ENCODE results near the gene NPW.
A peak's percentile ranks its signal among the peaks of the same experiment; 100 is the strongest.

Gene NPW

DNA sequence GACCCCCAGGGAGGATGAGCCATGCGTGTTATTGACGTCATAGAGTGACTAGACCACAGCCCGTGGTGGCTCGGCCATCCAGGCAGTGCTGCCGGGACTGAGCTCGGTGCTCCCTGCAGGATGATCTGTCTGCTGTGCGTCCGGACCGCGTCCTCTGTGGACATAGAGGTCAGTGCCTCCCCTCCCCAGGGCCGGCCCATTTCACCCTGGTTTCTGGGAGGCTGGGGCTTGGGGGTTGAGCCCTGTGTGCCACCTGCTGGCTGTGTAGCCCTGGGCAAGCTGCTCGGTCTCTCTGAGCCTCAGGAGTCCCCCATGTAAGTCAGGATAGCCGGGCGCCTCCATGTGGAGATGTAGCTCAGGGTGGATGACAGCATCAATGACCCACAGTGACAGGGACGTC is 36.5 kb downstream of the NPW start:
- DNase-seq, result no peak

DNA sequence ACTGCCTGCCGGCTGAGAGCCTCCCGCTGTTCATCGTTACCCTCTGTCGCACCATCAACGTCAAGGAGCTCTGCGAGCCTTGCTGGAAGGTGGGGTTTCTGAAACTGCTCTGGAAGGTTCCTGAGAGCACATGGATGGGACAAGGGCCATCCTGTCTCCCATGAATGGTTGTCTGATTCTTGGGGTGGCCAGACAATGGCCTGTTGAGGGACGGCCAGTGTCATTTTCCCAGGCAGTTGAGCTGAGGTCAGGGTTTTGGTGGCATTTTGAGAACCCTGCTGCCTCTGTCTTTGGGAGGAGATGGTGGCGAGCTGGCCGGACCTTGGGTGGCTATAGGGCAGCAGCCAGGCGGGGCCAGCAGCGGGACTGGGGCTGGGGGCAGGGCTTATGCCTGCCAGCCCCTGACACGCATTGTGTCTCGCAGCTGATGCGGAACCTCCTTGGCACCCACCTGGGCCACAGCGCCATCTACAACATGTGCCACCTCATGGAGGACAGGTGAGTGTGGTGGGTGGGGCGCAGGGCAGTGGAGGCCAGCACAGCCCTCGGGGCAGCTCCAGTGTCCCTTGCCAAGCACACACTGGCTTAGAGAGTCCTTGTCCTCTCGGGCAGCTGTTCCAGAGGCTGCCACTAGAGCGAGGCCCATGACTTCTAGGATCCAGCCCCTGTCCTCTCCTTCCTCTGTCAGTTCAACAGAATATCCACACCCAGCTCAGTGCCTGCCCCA is 37.3 kb downstream of the NPW start:
- DNase-seq, result no peak

- no peak for DNase-seq
Observed at GRCh38 chr16:2057438-2057837, 37.9 kb downstream of the NPW start.

DNA sequence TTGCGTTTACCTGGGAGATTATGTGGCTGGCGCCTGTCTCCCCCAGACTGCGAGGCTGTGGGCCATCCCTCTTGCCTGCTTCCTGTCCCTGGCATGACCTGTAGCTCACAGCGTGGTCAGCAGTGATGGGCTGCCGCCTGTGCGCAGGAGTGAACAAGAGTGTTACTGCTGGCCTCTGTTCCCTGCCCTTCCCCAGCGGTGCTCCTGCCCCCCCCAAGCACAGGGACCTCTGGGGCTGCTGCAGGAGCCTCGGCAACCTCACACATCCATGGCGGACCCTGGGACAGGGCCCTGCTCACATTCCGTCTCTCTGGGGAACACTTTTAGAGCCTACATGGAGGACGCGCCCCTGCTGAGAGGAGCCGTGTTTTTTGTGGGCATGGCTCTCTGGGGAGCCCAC is 38.8 kb downstream of the NPW start:
- no peak for DNase-seq

DNA sequence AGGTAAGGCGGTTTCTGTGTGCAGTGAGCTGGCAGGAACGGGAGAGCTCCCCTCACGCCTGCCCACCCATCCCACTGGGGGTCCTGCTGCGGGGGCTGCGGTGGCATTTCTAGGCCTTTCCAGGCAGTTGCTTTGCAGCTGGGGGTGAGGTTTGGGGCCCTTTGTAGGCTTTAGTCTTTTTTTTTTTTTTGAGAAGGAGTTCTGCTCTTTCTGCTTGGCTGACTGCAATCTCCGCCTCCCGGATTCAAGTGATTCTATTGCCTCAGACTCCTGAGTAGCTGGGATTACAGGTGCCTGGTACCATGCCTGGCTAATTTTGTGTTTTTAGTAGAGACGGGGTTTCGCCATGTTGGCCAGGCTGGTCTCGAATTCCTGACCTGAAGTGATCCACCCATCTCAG is 39.3 kb downstream of the NPW start:
- peak; percentile 45 for DNase-seq

DNA sequence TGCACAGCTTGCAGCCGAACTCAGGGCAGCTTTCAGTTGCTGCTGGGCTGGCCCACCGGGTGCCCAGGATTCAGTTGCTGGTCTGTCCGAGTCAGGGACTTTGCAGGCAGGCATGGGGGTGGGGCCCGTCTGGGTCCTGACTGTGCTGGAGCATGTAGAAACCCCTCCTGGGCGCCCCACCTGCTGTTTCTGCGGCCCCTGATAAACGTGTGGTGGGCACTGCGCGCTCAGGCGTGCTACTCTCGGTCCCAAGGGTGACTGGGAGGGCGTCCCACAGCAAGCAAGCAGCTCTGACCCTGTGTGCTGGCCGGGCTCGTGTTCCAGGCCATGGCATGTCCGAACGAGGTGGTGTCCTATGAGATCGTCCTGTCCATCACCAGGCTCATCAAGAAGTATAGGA is 40.8 kb downstream of the NPW start:
- DNase-seq, result no peak

DNA sequence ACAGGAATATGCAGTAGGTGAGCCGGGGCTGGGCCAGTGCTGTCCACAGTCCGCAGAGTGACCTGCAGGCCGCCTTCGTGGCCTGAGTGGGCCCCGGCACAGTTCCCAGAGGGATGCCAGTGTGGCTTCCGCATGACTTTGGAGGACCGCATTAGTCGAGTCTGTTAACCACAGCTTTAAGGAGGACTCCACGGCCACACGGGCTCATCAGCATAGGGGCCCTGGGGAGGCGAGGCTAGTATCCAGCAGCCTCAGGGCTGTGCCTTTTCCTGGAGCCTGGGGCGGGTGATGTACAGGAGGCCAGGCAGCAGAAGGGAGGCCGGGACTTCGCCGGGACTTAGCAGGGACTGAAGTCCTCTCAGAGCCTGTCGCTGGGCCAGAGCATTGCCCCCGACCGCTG is 41.4 kb downstream of the NPW start:
- DNase-seq, result no peak

GRCh38 chr16:2061526-2061925 is 41.9 kb downstream of the NPW start:
- DNase-seq, result no peak

- no peak for DNase-seq
Observed at GRCh38 chr16:2062801-2063200, 43.2 kb downstream of the NPW start.

GRCh38 chr16:2063861-2064260 is 44.3 kb downstream of the NPW start:
- DNase-seq, result no peak

DNA sequence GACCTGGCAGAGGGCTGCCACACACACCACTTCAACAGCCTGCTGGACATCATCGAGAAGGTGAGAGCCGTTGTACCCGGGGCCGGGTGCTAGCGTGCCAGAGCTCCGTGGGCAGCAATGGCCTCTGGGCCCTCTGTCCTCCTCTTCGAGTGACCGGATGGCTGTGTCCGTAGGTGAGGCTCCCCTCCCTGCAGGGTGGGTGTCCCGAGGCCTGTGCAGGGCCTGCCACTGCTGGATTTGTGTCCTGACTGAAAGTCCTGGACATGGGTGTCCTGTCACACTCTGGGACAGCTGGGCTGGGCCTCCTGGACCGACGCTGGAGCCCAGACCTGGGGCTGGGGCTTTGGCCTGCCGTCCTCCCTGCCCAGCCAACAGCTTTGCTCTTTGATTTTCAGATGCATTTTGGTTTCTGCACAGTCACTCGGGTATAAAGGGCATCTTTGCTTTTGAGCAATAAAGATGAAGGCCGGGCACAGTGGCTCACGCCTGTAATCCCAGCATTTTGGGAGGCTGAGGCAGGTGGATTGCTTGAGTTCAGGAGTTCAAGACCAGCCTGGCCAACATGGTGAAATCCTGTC is 44.9 kb downstream of the NPW start:
- DNase-seq, result no peak

DNA sequence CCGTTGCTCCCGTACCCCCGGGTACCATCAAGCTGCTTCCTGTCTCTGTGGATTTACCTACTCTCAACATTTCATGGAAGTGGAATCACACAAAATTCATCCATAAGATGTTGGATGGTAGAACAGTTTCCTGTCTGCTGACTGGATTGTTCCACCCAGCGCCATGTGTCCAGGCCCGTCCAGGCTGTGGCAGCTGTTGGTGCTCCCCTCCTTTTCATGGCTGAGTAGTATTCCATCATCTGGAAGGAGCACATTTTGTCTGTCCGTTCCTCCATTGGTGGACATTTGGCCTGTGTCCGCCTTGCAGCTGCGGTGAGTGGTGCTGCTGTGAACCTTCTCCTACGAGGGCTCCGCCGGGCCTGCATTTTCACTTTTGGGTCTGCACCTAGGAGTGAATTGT is 46.6 kb downstream of the NPW start:
- DNase-seq, result no peak
